Measurements from ENCODE around the gene VTI1A. TPM values are rescaled to one million over a fixed set of nuclear protein-coding genes. Genes with fewer than 3 reads are reported as not detected.

The VTI1A gene
- total RNA-seq, 1 donor from 2014 or later, result 22.7 TPM

- Mint-ChIP-seq H3K27me3 (ENCODE audit: low read depth) (no peaks in the 10 kb centered on the region), H3K36me3 (ENCODE audit: low read depth) (peaks cover 2% of the 10 kb centered on the region), H3K27ac (ENCODE audit: unreplicated experiment) (no peak overlapping the region), H3K4me1 (ENCODE audit: low read depth) (peaks cover 17% of the 10 kb centered on the region), H3K9me3 (ENCODE audit: low read depth) (no peaks in the 10 kb centered on the region), H3K4me3 (ENCODE audit: unreplicated experiment) (no peak overlapping the region)
- TF ChIP-seq CTCF (IDR thresholded peaks at IDR 0.05), result no peak
- DNase-seq (ENCODE audit: low spot score), result no peak
Observed at GRCh38 chr10:112653851-112654250, 206.8 kb downstream of the VTI1A start.

GRCh38 chr10:112654794-112655193 lies 207.8 kb downstream of the VTI1A start:
- no peak for TF ChIP-seq CTCF (IDR thresholded peaks at IDR 0.05)

GRCh38 chr10:112655722-112656121 lies 208.7 kb downstream of the VTI1A start:
- no peaks in the 10 kb centered on the region for H3K27me3 Mint-ChIP-seq (ENCODE audit: low read depth)
- peaks cover 14% of the 10 kb centered on the region for H3K4me1 Mint-ChIP-seq (ENCODE audit: low read depth)
- no peak for DNase-seq (ENCODE audit: low spot score)
- H3K9me3 Mint-ChIP-seq (ENCODE audit: low read depth), result no peaks in the 10 kb centered on the region
- TF ChIP-seq CTCF (IDR thresholded peaks at IDR 0.05), result no peak
- H3K27ac Mint-ChIP-seq (ENCODE audit: unreplicated experiment), result no peak overlapping the region
- peaks cover 2% of the 10 kb centered on the region for H3K36me3 Mint-ChIP-seq (ENCODE audit: low read depth)
- no peak overlapping the region for H3K4me3 Mint-ChIP-seq (ENCODE audit: unreplicated experiment)

More at GRCh38 chr10:112654794-112655193, 207.8 kb downstream of the VTI1A start:
- H3K4me3 Mint-ChIP-seq (ENCODE audit: unreplicated experiment), result no peak overlapping the region
- H3K27ac Mint-ChIP-seq (ENCODE audit: unreplicated experiment), result no peak overlapping the region
- peaks cover 15% of the 10 kb centered on the region for H3K4me1 Mint-ChIP-seq (ENCODE audit: low read depth)
- H3K36me3 Mint-ChIP-seq (ENCODE audit: low read depth), result peaks cover 2% of the 10 kb centered on the region
- no peak for DNase-seq (ENCODE audit: low spot score)
- no peaks in the 10 kb centered on the region for H3K9me3 Mint-ChIP-seq (ENCODE audit: low read depth)
- no peaks in the 10 kb centered on the region for H3K27me3 Mint-ChIP-seq (ENCODE audit: low read depth)

GRCh38 chr10:112658465-112658864 lies 211.4 kb downstream of the VTI1A start:
- Mint-ChIP-seq H3K27ac (ENCODE audit: unreplicated experiment) (peak overlapping the region; percentile 13), H3K36me3 (ENCODE audit: low read depth) (peaks cover 2% of the 10 kb centered on the region), H3K4me1 (ENCODE audit: low read depth) (peaks cover 17% of the 10 kb centered on the region), H3K9me3 (ENCODE audit: low read depth) (no peaks in the 10 kb centered on the region), H3K4me3 (ENCODE audit: unreplicated experiment) (no peak overlapping the region), H3K27me3 (ENCODE audit: low read depth) (no peaks in the 10 kb centered on the region)
- DNase-seq (ENCODE audit: low spot score), result no peak
- TF ChIP-seq CTCF (IDR thresholded peaks at IDR 0.05), result no peak

- Mint-ChIP-seq H3K27me3 (ENCODE audit: low read depth) (no peaks in the 10 kb centered on the region), H3K27ac (ENCODE audit: unreplicated experiment) (peak overlapping the region; percentile 13), H3K36me3 (ENCODE audit: low read depth) (peaks cover 2% of the 10 kb centered on the region)
Observed at GRCh38 chr10:112658900-112659638, 212.1 kb downstream of the VTI1A start.

More at GRCh38 chr10:112658900-112659638, 212.1 kb downstream of the VTI1A start:
- TF ChIP-seq CTCF (IDR thresholded peaks at IDR 0.05), result no peak
- Mint-ChIP-seq H3K4me1 (ENCODE audit: low read depth) (peaks cover 24% of the 10 kb centered on the region), H3K4me3 (ENCODE audit: unreplicated experiment) (no peak overlapping the region), H3K9me3 (ENCODE audit: low read depth) (no peaks in the 10 kb centered on the region)
- no peak for DNase-seq (ENCODE audit: low spot score)
